Measurements from ENCODE around the gene TPM3. TPM values are rescaled to one million over a fixed set of nuclear protein-coding genes. Genes with fewer than 3 reads are reported as not detected.

The TPM3 gene
- total RNA-seq, 1 donor from 2014 or later = 138 TPM

DNA sequence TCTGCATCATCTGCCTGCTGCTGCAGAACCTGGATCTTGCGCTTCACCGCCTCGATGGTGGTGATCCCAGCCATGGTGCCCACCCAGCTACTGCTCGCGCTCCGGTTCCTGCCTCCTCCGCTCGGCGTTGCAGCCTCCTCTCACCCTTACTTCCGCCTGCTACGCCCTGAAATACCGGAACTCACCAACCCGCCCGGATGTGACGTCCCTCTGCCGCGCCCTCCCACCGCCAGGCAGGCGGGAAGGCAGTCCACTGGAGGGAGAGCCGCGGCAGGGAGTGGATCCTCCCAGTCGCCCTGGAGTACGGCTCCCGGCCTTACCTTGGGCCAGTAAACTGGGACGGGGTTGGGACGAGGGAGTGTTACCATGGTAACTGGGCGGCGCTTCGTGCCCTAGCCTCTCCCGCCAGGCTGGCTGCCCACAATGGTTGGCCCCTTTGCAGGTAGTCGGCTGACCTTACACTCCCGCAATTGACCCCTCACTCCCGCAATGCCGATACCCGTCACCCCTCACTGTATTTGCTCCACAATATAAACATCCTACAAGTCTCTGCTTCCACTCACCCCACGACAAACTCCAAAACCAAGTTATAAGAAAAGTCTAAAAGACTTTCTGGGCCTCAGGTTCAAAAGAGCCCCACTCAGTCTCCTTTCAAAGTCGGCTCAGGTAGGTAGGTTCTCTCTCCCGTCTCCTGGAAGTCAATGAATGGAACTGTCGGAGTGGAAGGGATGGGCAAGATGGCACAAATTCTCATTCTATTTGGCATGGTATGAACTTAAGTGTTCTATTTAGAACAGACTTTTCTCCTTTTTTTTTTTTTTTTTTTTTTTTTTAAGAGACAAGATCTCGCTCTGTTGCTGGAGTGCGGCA, 8.6 kb downstream of the TPM3 start:
- peak overlapping the region; percentile 84 to 88 for H3K4me3 ChIP-seq
- H3K27ac ChIP-seq = peak overlapping the region; percentile 94
- no peaks in the 10 kb centered on the region for H3K36me3 ChIP-seq
- peak; percentile 95 to 97 for DNase-seq (ENCODE audit: extremely low spot score in 2 of 2)
- intact Hi-C loops (cut with DNase I) = loop anchor here (2.0 kb wide), 1 partner anchor 38 kb away; the partner anchor contains the start of gene UBAP2L
- H3K9me3 ChIP-seq = no peaks in the 10 kb centered on the region
- TF ChIP-seq POLR2AphosphoS5 (IDR thresholded peaks at IDR 0.05; ENCODE audit: insufficient read depth in 1 of 2, low read depth in 1 of 2) (peak; percentile 97 to 100), POLR2A (IDR thresholded peaks at IDR 0.05) (peak; percentile 91 to 97)
- TF ChIP-seq, protein P1, sequence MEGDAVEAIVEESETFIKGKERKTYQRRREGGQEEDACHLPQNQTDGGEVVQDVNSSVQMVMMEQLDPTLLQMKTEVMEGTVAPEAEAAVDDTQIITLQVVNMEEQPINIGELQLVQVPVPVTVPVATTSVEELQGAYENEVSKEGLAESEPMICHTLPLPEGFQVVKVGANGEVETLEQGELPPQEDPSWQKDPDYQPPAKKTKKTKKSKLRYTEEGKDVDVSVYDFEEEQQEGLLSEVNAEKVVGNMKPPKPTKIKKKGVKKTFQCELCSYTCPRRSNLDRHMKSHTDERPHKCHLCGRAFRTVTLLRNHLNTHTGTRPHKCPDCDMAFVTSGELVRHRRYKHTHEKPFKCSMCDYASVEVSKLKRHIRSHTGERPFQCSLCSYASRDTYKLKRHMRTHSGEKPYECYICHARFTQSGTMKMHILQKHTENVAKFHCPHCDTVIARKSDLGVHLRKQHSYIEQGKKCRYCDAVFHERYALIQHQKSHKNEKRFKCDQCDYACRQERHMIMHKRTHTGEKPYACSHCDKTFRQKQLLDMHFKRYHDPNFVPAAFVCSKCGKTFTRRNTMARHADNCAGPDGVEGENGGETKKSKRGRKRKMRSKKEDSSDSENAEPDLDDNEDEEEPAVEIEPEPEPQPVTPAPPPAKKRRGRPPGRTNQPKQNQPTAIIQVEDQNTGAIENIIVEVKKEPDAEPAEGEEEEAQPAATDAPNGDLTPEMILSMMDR (IDR thresholded peaks at IDR 0.05) = no peak
- peaks cover 38% of the 10 kb centered on the region for H3K4me1 ChIP-seq
- H3K27me3 ChIP-seq = no peaks in the 10 kb centered on the region

DNA sequence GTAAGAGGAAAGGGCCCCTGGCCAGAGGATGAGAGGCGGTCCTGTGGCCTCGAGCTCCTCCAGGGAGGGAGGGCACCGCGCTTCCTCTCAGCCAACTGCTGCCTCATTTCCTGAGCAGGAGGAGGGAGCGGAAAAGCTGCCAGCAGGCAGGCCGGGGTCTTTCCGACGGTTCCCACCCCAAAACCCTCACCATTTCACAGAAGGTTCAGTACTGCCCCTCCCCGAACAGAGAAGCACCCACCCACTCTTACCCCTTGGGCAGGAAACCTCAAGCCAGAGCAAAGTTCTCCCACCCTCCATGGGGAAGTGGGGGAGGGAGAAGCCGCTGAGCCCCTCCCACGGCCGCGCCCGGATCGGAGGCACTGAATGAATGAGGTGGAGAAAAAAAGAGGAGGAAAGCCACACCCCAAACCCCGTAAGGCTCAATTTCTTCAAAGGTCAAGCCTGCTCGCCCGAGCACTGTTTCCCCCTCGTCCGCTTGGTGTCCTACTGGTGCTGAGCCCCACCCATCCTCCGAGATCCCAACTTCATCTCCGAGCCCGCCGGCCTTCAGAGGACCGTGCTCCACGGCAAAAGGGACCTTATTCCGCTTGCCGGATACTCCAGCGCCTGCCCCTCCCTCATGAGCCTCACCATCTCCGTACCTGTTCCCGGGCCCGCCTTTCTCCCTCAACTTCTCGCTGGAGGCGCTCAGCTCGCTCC, 9.4 kb downstream of the TPM3 start:
- peak overlapping the region; percentile 84 to 88 for H3K4me3 ChIP-seq
- no peaks in the 10 kb centered on the region for H3K36me3 ChIP-seq
- peak overlapping the region; percentile 94 for H3K27ac ChIP-seq
- intact Hi-C loops (cut with DNase I) = loop anchor here (2.0 kb wide), 1 partner anchor 38 kb away; the partner anchor contains the start of gene UBAP2L
- no peaks in the 10 kb centered on the region for H3K9me3 ChIP-seq
- H3K4me1 ChIP-seq = peaks cover 46% of the 10 kb centered on the region
- TF ChIP-seq, protein P1 (IDR thresholded peaks at IDR 0.05) = no peak
- TF ChIP-seq POLR2AphosphoS5 (IDR thresholded peaks at IDR 0.05; ENCODE audit: insufficient read depth in 1 of 2, low read depth in 1 of 2) = no peak
- no peak for TF ChIP-seq POLR2A (IDR thresholded peaks at IDR 0.05)
- no peaks in the 10 kb centered on the region for H3K27me3 ChIP-seq
- no peak for DNase-seq (ENCODE audit: extremely low spot score in 2 of 2)

DNA sequence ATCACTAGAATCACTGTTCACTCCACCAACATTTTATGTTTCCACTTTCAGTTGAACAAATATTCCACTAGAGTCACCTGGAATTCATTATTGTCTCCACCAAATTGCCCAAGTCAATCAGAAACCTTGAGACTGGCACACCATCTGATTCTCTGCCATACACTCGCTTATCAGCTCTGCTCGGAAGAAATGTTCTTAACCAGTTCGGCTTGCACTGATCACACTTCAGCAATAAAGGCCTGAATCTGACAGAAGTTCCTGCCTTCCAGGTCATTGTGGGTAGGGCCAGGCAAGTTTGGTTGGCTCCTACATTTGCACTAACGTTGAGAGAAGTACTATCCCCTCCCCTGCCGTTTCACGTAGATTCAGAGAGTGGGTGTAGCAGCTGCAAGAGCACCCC, 10.0 kb downstream of the TPM3 start:
- peak overlapping the region; percentile 94 for H3K27ac ChIP-seq
- no peaks in the 10 kb centered on the region for H3K27me3 ChIP-seq
- TF ChIP-seq POLR2A (IDR thresholded peaks at IDR 0.05) (no peak), POLR2AphosphoS5 (IDR thresholded peaks at IDR 0.05; ENCODE audit: insufficient read depth in 1 of 2, low read depth in 1 of 2) (no peak)
- TF ChIP-seq, protein P1 (IDR thresholded peaks at IDR 0.05) = no peak
- DNase-seq (ENCODE audit: extremely low spot score in 2 of 2) = no peak
- intact Hi-C loops (cut with DNase I) = loop anchor here (2.0 kb wide), 1 partner anchor 39 kb away; the partner anchor contains the start of gene UBAP2L
- H3K4me3 ChIP-seq = peak overlapping the region; percentile 84 to 88
- H3K9me3 ChIP-seq = no peaks in the 10 kb centered on the region
- no peaks in the 10 kb centered on the region for H3K36me3 ChIP-seq
- H3K4me1 ChIP-seq = peaks cover 52% of the 10 kb centered on the region

DNA sequence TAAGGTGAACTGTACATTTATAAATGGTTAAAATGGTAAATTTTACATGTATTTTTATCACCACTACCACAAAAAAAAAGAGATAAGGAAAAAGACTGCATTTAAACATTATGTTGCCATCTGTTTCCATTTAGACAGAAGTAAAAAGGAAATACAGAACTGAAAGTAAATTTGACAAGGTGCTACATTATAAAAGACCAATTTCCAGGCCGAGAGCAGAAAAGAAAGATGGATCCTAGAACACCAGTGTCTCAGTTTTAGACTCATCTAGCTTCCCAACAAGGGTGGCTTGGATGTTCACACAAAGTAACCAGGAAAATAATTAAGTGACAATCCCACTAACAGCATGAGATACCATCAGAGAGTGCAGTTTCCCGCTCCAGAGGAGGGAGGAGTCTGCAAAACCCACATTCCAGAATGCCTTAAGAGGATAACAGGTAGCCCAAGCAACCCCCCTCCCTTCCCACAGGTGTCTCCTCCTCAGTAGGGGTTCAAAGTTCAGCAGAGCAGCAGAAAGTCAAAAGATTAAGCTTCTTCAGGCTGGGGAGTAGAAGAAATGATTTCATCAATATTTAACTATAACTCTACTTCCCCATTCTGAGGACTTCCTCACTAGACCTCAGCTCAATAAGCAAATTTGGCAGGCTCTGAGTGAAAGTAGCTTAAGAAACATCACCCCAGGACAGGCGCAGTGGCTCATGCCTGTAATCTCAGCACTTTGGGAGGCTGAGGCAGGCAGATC, 11.8 kb downstream of the TPM3 start:
- DNase-seq (ENCODE audit: extremely low spot score in 2 of 2) = no peak
- no peak overlapping the region for H3K4me3 ChIP-seq
- H3K27ac ChIP-seq = no peak overlapping the region
- H3K4me1 ChIP-seq = peaks cover 67% of the 10 kb centered on the region
- intact Hi-C loops (cut with DNase I) = no loop called here
- H3K36me3 ChIP-seq = peaks cover 0 to 7% of the 10 kb centered on the region in 2 donors
- TF ChIP-seq POLR2A (IDR thresholded peaks at IDR 0.05) (no peak), POLR2AphosphoS5 (IDR thresholded peaks at IDR 0.05; ENCODE audit: insufficient read depth in 1 of 2, low read depth in 1 of 2) (no peak)
- TF ChIP-seq, protein P1 (IDR thresholded peaks at IDR 0.05) = no peak
- no peaks in the 10 kb centered on the region for H3K9me3 ChIP-seq
- no peaks in the 10 kb centered on the region for H3K27me3 ChIP-seq

All from vagina (tissue), 2 donors.